HG03575 (cell line): ENCODE data around the gene PLGLB1.
"Not testable (repeated sequence)": the region's sequence is repeated elsewhere in the genome, so short reads cannot be mapped to it uniquely, and the experiment has no call there.

Source experiments
- ATAC-seq: cut with Tn5 transposase; IDR thresholded peaks from one replicate; pipeline ENCODE4 v1.9.1; 2021; ENCODE audit not compliant: unreplicated experiment, insufficient number of reproducible peaks, low FRiP score; ENCODE audit errors: extremely low read depth

PLGLB1 gene

GRCh38 chr2:87021744-87022143 lies at the start of gene PLGLB1:
TSS of gene PLGLB1 (minus strand) at chr2:87021844. CDS start at chr2:87021783, 61 bp downstream.
- ATAC-seq, result not testable (repeated sequence)

- ATAC-seq, result not testable (repeated sequence)
Measured at GRCh38 chr2:87064305-87064704, 42.7 kb upstream of the PLGLB1 start.

GRCh38 chr2:87063431-87063830 lies 41.8 kb upstream of the PLGLB1 start:
- ATAC-seq, result not testable (repeated sequence)

GRCh38 chr2:87061519-87061918 lies 39.9 kb upstream of the PLGLB1 start:
- not testable (repeated sequence) for ATAC-seq

GRCh38 chr2:87057606-87058005 lies 36.0 kb upstream of the PLGLB1 start:
- not testable (repeated sequence) for ATAC-seq

GRCh38 chr2:87056843-87057242 lies 35.2 kb upstream of the PLGLB1 start:
- not testable (repeated sequence) for ATAC-seq

- not testable (repeated sequence) for ATAC-seq
Measured at GRCh38 chr2:87056435-87056834, 34.8 kb upstream of the PLGLB1 start.

GRCh38 chr2:87054375-87054774 lies 32.7 kb upstream of the PLGLB1 start:
- not testable (repeated sequence) for ATAC-seq

- ATAC-seq, result not testable (repeated sequence)
Measured at GRCh38 chr2:87041321-87041978, 19.8 kb upstream of the PLGLB1 start.

- not testable (repeated sequence) for ATAC-seq
Measured at GRCh38 chr2:87028607-87029006, 7.0 kb upstream of the PLGLB1 start.

GRCh38 chr2:87026816-87027215 lies 5.2 kb upstream of the PLGLB1 start:
- ATAC-seq, result not testable (repeated sequence)

- not testable (repeated sequence) for ATAC-seq
Measured at GRCh38 chr2:87025927-87026326, 4.3 kb upstream of the PLGLB1 start.

- not testable (repeated sequence) for ATAC-seq
Measured at GRCh38 chr2:87023988-87024615, 2.5 kb upstream of the PLGLB1 start.

- not testable (repeated sequence) for ATAC-seq
Measured at GRCh38 chr2:87021043-87021442, 601 bp downstream of the PLGLB1 start.

GRCh38 chr2:87019053-87019452 lies 2.6 kb downstream of the PLGLB1 start:
- ATAC-seq, result not testable (repeated sequence)

- ATAC-seq, result not testable (repeated sequence)
Measured at GRCh38 chr2:87014489-87015169, 7.0 kb downstream of the PLGLB1 start.

- ATAC-seq, result not testable (repeated sequence)
Measured at GRCh38 chr2:87004398-87004797, 17.2 kb downstream of the PLGLB1 start.
